Loucy (cell line): ENCODE measurements around the gene PC.

Experiments used
- EZH2phosphoT487 ChIP-seq: fragments of 200-600 bp; IDR thresholded peaks from 2 replicates; pipeline ENCODE4 v1.6.1; 2018; ENCODE audit warnings: antibody characterized with exemption, mild to moderate bottlenecking, moderate library complexity, borderline replicate concordance
- TF ChIP-seq, protein P1 (sequence below): fragments of 200-600 bp; sonication (generic); conservative IDR thresholded peaks from 2 replicates; pipeline ENCODE4 v1.5.1; 2014; ENCODE audit warnings: mild to moderate bottlenecking, antibody characterized with exemption, low read length

DNA sequence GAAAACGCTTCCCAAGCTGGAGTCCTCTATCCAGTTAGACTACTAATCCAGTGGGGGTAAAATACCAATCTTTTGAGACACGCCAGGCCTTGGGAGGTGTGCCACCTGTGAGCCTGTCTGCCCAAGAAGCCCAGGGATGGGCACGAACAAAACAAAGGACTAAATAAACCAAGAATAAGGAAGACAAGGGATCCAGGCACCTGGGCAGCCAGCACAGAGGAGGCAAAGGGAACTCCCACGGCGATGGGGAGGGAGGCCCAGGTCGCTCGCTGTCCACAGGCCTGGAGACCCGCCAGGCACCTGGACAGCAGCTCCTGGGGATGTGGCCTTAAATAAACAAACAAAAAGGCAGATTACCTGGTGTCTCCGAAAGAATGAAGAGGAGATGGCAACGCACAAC, 69.9 kb downstream of the PC start:
- TF ChIP-seq, protein P1, sequence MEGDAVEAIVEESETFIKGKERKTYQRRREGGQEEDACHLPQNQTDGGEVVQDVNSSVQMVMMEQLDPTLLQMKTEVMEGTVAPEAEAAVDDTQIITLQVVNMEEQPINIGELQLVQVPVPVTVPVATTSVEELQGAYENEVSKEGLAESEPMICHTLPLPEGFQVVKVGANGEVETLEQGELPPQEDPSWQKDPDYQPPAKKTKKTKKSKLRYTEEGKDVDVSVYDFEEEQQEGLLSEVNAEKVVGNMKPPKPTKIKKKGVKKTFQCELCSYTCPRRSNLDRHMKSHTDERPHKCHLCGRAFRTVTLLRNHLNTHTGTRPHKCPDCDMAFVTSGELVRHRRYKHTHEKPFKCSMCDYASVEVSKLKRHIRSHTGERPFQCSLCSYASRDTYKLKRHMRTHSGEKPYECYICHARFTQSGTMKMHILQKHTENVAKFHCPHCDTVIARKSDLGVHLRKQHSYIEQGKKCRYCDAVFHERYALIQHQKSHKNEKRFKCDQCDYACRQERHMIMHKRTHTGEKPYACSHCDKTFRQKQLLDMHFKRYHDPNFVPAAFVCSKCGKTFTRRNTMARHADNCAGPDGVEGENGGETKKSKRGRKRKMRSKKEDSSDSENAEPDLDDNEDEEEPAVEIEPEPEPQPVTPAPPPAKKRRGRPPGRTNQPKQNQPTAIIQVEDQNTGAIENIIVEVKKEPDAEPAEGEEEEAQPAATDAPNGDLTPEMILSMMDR: no peak
- no peak for TF ChIP-seq EZH2phosphoT487
